Measurements from ENCODE around the gene RABEP2.

The RABEP2 gene

GRCh38 chr16:28878083-28878926 is 46.7 kb downstream of the RABEP2 start, which contains the start of gene ATP2A1:
Gene ATP2A1, plus strand, starts transcription at chr16:28878488. Its CDS starts 184 bp downstream, at chr16:28878672.
- ATAC-seq, result no peak
- TF ChIP-seq ARNTL (CRISPR knock-in tag; IDR thresholded peaks at IDR 0.05; ENCODE audit: borderline replicate concordance, low read depth), result no peak
- no peak for TF ChIP-seq CSRNP3 (CRISPR knock-in tag; IDR thresholded peaks at IDR 0.05)
- no peak for TF ChIP-seq POU6F1 (CRISPR knock-in tag; IDR thresholded peaks at IDR 0.05; ENCODE audit: borderline replicate concordance, low read depth)
- TF ChIP-seq ZNF70 (CRISPR knock-in tag; IDR thresholded peaks at IDR 0.05), result no peak
- TF ChIP-seq CREB5 (CRISPR knock-in tag; IDR thresholded peaks at IDR 0.05; ENCODE audit: low read depth), result no peak
- TF ChIP-seq ISL1 (CRISPR knock-in tag; IDR thresholded peaks at IDR 0.05), result no peak
- TF ChIP-seq ZC3H10 (CRISPR knock-in tag; IDR thresholded peaks at IDR 0.05), result no peak
- TF ChIP-seq PPARA (CRISPR knock-in tag; IDR thresholded peaks at IDR 0.05; ENCODE audit: borderline replicate concordance), result no peak
- TF ChIP-seq OSR1 (CRISPR knock-in tag; IDR thresholded peaks at IDR 0.05), result no peak

GRCh38 chr16:28877655-28878000 is 47.4 kb downstream of the RABEP2 start:
- ATAC-seq, result no peak
- TF ChIP-seq BACH2 (CRISPR knock-in tag; IDR thresholded peaks at IDR 0.05; ENCODE audit: borderline replicate concordance), result no peak

- TF ChIP-seq ZC3H10 (CRISPR knock-in tag; IDR thresholded peaks at IDR 0.05) (no peak), SNAI2 (CRISPR knock-in tag; IDR thresholded peaks at IDR 0.05) (no peak), CSDC2 (CRISPR knock-in tag; IDR thresholded peaks at IDR 0.05) (no peak), CREB5 (CRISPR knock-in tag; IDR thresholded peaks at IDR 0.05; ENCODE audit: low read depth) (no peak), TOX (CRISPR knock-in tag; IDR thresholded peaks at IDR 0.05; ENCODE audit: borderline replicate concordance) (no peak), CSRNP3 (CRISPR knock-in tag; IDR thresholded peaks at IDR 0.05) (no peak), ZNF565 (CRISPR knock-in tag; conservative IDR thresholded peaks at IDR 0.05; ENCODE audit: low read depth) (no peak)
- ATAC-seq, result no peak
These were observed 47.9 kb downstream of the RABEP2 start for GRCh38 chr16:28876973-28877654.

- ATAC-seq, result no peak
- TF ChIP-seq ZNF70 (CRISPR knock-in tag; IDR thresholded peaks at IDR 0.05) (no peak), CSRNP3 (CRISPR knock-in tag; IDR thresholded peaks at IDR 0.05) (no peak), RARB (CRISPR knock-in tag; IDR thresholded peaks at IDR 0.05) (no peak), TSHZ2 (CRISPR knock-in tag; IDR thresholded peaks at IDR 0.05) (no peak), SNAI2 (CRISPR knock-in tag; IDR thresholded peaks at IDR 0.05) (no peak), ZFP30 (CRISPR knock-in tag; IDR thresholded peaks at IDR 0.05) (no peak), ZC3H10 (CRISPR knock-in tag; IDR thresholded peaks at IDR 0.05) (no peak), CSDC2 (CRISPR knock-in tag; IDR thresholded peaks at IDR 0.05) (no peak), ZFP3 (CRISPR knock-in tag; IDR thresholded peaks at IDR 0.05) (no peak), GLIS3 (CRISPR knock-in tag; IDR thresholded peaks at IDR 0.05) (no peak), ZNF565 (CRISPR knock-in tag; conservative IDR thresholded peaks at IDR 0.05; ENCODE audit: low read depth) (no peak), ZNF8 (CRISPR knock-in tag; IDR thresholded peaks at IDR 0.05) (no peak)
These were observed 48.9 kb downstream of the RABEP2 start for GRCh38 chr16:28876019-28876659.
